ENCODE results near the gene FECH. TPM values are rescaled to one million over a fixed set of nuclear protein-coding genes. Genes with fewer than 3 reads are reported as not detected.
A peak's percentile ranks its signal among the peaks of the same experiment; 100 is the strongest.

Gene FECH
- total and polyA plus RNA-seq, 9 of the 15 experiments (the other 6 are each of a cell fraction or from before 2014, with no cell fraction given): 19.8 to 170 (median 56.8) TPM

GRCh38 chr18:57630002-57630753 lies 43.7 kb upstream of the FECH start (continued):
- TF ChIP-seq, protein P1, sequence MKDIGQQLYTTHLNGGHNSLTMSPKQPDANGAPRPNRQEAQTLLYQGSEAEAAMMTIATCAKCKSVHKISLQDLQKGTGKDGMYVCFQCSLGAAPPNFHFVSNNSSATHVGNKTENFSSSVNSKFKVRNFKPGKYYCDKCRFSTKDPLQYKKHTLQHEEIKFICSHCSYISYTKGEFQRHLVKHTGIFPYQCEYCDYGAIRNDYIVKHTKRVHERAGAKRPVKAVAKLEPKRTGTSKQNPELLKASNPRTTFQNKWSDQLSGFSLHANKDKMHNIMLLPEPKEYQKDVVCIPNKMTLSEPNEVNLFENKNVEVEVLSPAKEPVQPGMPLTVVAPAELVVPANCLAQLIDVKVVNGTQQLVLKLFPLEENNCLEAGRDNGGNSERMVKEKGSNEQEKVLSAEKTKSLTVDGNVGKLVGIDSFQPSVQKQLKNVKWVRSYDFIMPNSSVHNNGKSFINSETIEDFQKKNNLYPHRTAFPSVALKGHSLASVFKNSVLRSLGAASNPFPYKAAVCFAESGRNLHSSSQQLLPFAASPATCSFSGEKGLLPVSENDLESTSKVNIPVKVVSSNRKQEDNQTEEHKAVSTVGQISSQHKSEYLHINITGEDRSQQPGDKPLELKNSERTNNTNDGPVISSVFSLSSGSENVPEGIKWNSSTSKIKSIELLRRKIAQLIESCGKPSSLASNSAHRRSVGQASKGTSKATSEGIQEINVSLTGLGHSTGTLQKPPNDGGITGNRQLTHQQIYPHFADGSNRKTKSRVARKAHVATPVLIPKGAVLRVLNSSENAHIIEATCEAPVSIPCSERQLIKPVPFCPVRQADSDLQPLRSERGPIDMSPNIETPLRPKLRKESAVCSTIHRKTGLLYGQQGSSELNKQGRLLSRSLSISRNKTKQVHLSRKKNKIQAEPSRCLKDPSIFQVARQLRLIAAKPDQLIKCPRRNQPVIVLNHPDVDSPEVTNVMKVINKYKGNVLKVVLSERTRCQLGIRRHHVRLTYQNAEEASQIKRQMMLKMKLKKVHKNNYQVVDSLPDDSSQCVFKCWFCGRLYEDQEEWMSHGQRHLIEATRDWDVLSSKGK (CRISPR knock-in tag; IDR thresholded peaks at IDR 0.05): no peak
- TF ChIP-seq TGIF2 (CRISPR knock-in tag; IDR thresholded peaks at IDR 0.05) (no peak), MCM2 (IDR thresholded peaks at IDR 0.05; ENCODE audit: low read depth) (no peak), ARID2 (IDR thresholded peaks at IDR 0.05) (no peak), CCAR2 (IDR thresholded peaks at IDR 0.05; ENCODE audit: low read depth, low read length) (no peak), ZNF274 (IDR thresholded peaks at IDR 0.05; ENCODE audit: borderline replicate concordance, low read depth, low read length) (no peak), HNRNPK (IDR thresholded peaks at IDR 0.05; ENCODE audit: low read depth, low read length, poor library complexity, severe bottlenecking) (no peak), BDP1 (IDR thresholded peaks at IDR 0.05; ENCODE audit: insufficient read depth, insufficient read length) (no peak), PTBP1 (IDR thresholded peaks at IDR 0.05; ENCODE audit: low read depth, low read length) (no peak), SNIP1 (IDR thresholded peaks at IDR 0.05; ENCODE audit: low read depth) (no peak), DDX20 (tag; IDR thresholded peaks at IDR 0.05; ENCODE audit: low read depth) (no peak)
- TF ChIP-seq, protein P2, sequence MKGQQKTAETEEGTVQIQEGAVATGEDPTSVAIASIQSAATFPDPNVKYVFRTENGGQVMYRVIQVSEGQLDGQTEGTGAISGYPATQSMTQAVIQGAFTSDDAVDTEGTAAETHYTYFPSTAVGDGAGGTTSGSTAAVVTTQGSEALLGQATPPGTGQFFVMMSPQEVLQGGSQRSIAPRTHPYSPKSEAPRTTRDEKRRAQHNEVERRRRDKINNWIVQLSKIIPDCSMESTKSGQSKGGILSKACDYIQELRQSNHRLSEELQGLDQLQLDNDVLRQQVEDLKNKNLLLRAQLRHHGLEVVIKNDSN (CRISPR knock-in tag; IDR thresholded peaks at IDR 0.05): peak; percentile 41
- TF ChIP-seq, protein P3, sequence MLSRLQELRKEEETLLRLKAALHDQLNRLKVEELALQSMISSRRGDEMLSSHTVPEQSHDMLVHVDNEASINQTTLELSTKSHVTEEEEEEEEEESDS (CRISPR knock-in tag; IDR thresholded peaks at IDR 0.05): no peak
- TF ChIP-seq, protein P4, sequence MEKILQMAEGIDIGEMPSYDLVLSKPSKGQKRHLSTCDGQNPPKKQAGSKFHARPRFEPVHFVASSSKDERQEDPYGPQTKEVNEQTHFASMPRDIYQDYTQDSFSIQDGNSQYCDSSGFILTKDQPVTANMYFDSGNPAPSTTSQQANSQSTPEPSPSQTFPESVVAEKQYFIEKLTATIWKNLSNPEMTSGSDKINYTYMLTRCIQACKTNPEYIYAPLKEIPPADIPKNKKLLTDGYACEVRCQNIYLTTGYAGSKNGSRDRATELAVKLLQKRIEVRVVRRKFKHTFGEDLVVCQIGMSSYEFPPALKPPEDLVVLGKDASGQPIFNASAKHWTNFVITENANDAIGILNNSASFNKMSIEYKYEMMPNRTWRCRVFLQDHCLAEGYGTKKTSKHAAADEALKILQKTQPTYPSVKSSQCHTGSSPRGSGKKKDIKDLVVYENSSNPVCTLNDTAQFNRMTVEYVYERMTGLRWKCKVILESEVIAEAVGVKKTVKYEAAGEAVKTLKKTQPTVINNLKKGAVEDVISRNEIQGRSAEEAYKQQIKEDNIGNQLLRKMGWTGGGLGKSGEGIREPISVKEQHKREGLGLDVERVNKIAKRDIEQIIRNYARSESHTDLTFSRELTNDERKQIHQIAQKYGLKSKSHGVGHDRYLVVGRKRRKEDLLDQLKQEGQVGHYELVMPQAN (IDR thresholded peaks at IDR 0.05; ENCODE audit: borderline replicate concordance): no peak
- TF ChIP-seq, protein P5, sequence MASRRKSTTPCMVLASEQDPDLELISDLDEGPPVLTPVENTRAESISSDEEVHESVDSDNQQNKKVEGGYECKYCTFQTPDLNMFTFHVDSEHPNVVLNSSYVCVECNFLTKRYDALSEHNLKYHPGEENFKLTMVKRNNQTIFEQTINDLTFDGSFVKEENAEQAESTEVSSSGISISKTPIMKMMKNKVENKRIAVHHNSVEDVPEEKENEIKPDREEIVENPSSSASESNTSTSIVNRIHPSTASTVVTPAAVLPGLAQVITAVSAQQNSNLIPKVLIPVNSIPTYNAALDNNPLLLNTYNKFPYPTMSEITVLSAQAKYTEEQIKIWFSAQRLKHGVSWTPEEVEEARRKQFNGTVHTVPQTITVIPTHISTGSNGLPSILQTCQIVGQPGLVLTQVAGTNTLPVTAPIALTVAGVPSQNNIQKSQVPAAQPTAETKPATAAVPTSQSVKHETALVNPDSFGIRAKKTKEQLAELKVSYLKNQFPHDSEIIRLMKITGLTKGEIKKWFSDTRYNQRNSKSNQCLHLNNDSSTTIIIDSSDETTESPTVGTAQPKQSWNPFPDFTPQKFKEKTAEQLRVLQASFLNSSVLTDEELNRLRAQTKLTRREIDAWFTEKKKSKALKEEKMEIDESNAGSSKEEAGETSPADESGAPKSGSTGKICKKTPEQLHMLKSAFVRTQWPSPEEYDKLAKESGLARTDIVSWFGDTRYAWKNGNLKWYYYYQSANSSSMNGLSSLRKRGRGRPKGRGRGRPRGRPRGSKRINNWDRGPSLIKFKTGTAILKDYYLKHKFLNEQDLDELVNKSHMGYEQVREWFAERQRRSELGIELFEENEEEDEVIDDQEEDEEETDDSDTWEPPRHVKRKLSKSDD (conservative IDR thresholded peaks at IDR 0.05; ENCODE audit: low read length): no peak
